ENCODE measurements around the gene OR2S2.

GRCh38 chr9:35966433-35966832 lies 8.5 kb upstream of the OR2S2 start:
- no peak for TF ChIP-seq CTCF (IDR thresholded peaks at IDR 0.05)
- TF ChIP-seq POLR2A (IDR thresholded peaks at IDR 0.05): no peak
